GM18517 (cell line): ENCODE measurements around the gene STKLD1.
"Not testable (repeated sequence)": the region's sequence is repeated elsewhere in the genome, so short reads cannot be mapped to it uniquely, and the experiment has no call there.

Experiments
- ATAC-seq: cut with Tn5 transposase; IDR thresholded peaks from one replicate; pipeline ENCODE4 v1.9.1; 2021; ENCODE audit warnings: mild to moderate bottlenecking, moderate library complexity; ENCODE audit not compliant: unreplicated experiment

The STKLD1 gene

DNA sequence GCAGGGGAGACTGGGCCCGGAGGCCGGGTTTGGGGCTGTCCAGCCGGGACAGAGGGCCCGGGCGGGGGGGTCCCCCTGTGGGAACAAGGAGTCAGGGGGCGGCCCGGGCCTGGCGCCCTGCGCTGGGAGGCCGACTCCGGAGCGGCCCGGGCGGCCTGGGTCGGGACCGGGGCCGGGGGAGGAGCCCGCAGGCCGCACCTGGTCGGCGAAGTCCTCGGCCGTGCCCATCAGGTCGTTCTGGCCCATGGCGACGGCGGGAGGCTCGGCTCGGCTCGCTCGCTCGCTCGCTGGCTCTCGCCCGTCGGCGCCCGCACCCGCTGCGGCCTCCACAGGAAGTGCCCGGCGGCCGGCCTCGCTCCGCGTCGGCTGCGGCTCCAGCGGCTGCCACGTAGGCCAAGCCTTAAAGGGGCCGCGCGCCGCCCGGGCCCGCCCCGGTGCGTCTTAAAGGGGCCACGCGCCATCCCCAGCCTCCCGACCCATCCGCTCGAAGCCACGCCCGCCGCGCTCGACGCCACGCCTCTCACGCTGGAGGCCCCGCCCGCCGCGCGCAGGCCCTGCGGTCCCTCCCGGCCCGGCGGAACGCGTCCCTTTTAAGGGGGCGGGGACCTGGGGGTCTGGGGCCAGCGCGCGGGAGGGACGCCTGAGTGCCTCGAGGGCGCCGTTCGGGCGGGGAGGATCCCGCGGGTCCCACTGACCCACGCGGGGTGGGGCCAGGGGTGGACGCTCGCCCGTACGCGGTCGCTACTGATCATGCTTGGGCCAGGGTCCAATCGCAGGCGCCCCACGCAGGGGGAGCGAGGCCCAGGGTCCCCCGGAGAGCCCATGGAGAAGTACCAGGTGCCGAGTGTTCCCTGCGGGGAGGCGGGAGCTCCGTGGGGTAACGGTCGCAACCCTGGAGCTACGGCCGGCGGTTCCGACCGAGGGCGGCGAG lies at the start of gene STKLD1, which contains the start of gene SURF4:
Gene STKLD1 (plus strand): TSS at position 643 of the 931 bp plus-strand sequence. CDS start 108 bp downstream, at position 751.
Gene SURF4 (minus strand): TSS at position 337 of the 931 bp plus-strand sequence. CDS start 91 bp downstream, at position 246.
- peak; percentile 78 for ATAC-seq

DNA sequence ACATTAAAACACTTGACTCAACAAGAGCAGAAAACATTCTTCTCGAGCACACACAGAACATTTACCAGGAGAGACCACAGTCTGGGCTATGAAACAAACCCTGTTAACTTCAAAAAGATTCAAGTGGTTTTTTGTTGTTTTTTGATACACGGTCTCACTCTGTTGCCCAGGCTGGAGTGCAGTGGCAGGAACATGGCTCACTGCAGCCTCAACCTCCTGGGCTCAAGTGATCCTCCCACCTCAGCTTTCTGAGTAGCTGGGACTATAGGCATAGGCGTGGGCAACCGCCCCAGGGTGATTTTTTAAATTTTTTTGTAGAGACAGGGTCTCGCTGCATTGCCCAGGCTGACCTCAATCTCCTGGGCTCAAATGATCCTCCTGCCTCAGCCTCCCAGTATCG lies 49.1 kb upstream of the STKLD1 start:
- not testable (repeated sequence) for ATAC-seq

DNA sequence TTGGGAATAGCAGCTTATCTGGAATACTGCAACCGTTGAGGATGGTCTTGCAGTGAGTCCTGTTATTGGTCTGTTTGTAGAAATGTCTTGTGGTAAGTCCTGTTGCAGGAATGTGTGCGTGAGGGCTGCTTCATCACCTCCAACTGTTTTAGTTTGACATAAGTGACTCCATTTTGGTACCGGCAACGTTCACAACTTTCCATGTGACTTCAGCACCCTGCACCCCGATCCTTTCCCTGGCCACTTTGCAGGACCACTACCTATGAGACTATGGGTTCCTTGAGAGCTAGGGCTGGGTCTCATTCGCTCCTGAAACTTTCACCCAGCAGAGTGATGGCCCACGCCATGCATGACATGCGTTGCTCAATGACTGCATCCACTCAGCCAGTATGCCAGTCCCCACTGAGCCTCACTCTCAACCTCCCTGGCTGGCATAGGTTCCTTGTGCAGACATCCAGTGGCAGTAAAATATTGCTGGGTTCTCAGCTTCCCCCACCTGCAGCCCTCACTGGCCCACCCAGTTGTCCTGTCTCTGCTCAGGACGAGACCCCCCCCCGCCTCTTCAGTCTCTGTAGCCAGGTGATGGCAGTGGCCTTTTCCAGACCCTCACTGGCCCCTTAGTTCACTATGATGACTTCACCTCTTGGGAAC lies 48.2 kb upstream of the STKLD1 start:
- no peak for ATAC-seq

DNA sequence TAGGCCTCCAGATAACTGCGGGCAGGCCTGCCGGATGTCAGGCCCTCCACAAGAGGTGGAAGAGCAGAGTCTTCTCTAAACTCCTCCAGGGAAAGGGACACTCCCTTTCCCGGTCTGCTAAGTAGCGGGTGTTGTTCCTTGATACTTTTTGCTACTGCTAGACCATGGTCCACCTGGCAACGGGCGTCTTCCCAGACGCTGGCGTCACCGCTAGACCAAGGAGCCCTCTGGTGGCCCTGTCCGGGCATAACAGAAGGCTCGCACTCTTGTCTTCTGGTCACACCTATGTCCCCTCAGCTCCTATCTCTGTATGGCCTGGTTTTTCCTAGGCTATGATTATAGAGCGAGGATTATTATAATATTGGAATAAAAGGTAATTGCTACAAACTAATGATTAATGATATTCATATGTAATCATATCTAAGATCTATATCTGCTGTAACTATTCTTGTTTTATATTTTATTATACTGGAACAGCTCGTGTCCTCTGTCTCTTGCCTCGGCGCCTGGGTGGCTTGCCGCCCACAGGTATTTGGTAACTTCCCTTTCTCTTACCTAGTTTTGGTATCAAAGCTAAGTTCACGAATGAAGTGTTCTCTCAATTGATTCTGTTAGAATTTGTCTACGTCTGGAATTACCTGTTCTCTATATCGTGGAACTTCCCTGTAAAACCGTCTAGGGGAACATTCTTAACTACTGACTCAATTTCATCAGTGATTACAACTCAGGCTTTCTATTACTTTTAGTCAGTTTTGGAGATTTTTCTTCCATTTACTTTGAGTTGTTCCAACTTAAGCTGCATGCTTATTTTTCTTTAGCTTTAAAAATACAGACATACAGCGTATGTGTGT lies 46.6 kb upstream of the STKLD1 start:
- ATAC-seq = not testable (repeated sequence)

DNA sequence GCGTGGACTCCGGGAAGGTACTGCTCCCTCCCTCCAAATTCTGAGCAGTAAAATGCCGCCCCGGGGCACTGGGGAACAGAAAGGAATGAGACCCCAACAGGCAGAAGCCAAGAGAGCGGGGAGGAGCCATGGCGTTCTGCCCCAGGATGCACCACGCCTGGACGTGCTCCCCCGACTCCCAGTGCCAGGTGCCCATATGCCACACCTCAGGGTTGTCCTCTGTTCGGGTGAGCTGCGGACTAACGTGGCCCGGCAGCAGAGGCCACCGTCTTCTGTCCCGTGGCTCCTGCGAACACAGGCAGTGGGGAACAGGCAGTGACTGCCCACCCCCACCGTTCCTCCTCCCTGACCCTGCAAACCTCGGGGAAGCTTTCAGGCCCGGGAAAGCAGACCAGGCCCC lies 44.9 kb upstream of the STKLD1 start:
- ATAC-seq = no peak

DNA sequence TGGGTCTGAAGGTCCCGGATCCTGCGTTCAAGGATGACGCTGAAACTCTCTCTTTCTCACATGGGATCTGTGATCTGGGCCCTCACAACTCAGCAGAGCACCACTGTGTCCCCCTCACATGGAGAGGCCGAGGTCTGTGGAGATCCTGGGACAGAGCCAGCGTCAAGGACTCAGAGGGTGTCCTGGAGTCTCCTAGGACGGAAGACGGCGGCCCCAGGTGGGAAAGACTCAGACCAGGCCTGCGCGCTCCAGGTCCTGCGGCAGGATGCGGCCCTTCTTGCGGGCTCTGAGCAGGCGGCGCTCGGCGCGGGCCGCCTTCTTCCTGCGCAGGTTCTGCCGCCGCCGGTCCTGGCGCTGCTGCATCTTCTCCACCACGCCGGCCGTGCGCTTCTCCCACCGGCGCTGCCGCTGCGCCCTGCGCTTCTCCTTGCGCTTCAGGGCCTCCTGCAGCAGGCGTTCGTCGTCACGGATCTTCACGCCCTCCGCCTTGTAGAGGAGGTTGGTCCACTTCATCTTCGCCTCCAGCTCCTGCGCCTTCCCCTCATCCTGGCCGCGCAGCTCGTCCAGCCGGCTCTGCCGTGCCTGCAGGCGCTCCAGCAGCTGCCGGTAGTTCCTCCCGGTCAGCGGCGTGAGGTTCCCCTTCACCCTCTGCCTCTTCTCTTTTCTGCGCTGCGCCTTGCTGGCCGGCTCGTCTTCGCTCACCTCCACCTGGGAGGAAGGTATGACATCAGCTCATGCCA lies 44.4 kb upstream of the STKLD1 start:
- no peak for ATAC-seq

DNA sequence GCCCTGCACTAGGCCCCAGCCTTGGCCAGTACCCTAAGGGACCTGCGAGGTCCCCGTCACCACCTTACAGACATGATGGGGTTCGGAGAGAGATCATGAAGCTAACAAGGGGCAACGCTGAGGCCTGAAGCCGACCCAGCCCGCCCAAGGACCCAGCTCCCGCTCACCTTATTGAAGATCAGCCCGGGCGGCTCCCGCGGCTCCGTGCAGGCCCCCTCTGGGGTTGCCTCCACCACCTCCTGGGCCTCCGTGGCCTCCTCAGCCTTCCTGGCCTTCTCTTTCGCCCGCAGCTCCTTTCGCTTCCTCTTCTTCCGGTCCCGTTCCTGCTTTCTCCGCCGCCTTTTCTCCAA lies 43.8 kb upstream of the STKLD1 start:
- ATAC-seq = no peak

DNA sequence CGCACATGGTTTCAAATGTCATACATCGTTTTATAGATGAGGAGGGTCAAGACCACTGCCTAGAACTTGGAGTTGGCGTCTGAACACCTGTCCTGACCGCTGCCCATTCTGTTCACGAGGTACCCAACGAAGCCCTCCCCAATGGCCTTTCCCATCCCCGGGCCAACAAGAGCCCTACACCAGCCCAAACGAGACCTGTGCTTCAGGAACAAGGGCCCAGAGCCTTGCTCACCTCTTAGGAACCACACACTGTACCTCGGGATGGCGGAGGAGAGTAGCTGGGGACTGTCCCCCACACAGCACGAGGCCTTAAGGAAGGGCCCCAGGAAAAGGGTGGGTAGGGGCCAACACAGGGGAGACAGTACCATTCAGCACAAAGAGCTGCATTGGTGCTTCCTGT lies 43.2 kb upstream of the STKLD1 start:
- ATAC-seq = no peak

DNA sequence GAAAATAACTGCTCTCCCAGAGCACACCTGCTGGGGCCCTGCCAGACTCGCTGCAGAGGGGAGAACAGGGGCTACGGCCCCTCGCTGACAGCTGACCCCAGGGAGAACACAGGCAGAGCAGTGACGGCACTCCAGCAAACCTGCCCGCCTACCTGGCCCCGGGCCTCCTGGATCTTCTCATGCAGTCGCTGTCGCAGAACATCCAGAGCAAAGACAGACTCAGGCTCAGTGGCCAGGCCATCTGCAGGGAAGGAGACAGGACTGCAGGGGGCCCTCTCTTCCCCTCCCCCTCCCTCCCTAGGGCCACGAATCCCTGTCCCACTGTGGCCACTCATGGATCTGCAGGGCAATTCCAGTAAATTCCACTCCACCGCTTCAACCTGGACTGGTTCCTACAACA lies 42.6 kb upstream of the STKLD1 start:
- no peak for ATAC-seq

DNA sequence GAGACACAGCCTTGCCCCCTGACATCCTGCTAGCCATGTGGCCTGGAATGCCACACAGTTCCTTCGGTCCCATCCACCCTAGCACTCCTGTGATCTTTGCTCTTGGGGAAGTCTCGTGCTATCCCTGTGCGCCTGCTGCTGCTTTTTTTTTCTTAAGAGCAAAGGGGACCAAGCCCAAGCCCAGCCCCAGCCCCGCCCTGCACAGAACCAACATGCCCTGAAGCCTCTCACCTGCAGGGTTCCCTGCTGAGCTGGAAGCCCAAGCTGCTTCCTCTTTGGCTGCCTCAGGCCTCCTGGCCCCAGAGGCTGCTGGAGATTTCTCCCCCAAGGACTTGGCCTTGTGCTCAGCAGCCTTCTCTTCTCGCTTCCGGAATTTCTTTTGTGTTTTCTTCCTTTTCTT lies 42.0 kb upstream of the STKLD1 start:
- no peak for ATAC-seq

DNA sequence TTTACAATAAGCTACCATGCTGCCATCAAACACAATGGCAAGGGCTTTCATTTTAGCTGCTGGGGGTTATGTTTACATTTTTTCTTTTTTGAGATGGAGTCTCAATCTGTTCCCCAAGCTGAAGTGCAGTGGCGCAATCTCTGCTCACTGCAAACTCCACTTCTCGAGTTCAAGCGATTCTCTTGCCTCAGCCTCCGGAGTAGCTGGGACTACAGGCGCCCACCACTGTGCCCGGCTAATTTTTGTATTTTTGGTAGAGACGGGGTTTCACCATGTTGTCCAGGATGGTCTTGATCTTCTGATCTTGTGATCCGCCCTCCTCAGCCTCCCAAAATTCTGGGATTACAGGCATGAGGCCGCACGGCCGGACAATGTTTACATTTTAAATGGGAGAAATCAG lies 41.3 kb upstream of the STKLD1 start:
- ATAC-seq = not testable (repeated sequence)

DNA sequence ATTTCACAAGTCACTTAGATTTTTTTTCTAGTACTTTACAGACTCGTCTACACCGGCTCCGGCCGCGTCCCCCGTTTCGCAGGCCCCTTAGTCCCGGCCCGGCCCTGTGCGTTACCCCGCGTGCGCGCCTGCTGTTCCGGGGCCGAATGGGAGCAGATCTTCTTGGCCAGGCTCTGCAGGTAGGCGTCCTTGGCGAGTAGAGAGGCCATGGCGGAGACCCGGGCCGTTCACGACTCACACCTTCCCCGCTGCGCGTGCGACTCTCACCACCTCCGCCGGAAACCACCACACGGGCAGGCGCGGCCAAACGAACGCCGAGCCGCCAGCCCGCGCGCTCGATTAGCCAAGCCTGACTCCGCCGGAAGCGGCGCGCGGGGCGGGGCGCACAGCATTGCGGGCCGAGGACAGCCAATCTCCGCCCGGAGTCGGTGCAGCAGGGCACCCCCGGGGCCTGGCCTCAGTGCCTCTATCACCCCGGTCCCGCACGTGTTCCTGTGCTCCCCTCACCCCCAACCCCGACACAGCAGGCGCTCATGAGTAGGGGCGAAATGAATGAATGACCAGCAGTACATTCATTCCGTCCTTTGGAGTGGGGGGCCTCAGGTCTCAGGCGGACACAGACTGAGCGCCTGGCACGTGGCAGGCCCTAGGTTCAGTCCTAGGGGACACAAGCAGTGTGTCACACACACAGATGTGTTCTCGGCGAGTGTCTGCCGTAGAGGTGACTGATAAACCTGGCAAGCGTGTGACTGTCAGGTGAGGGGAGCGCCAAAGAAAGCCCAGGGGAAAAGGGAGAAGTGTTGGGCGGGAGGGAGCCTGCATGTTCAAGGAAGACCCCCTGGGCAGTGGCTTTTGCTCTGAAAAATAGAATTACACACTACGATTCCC lies 40.0 kb upstream of the STKLD1 start, which contains the start of gene SURF6:
Gene SURF6 (minus strand): TSS at position 265 of the 888 bp plus-strand sequence. CDS start 56 bp downstream, at position 209.
- ATAC-seq = peak; percentile 76

DNA sequence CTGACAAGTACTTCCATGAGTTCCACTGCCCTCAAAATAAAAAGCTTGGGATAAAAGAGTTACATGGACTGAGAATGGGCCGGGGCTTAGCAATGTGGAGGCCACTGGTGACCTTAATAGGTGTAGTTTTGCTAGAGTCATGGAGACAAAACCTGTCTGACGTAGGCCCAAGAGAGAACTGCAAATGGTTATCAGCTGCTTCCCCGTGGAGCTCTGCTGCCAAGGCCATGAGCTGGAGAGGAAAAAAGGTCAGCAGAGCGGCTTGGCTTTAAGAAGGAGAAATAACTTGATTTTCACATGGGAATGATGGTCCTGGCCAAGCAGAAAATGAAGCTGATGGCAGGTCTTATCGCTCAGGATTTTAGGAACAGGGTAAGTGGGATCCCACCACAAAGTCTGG lies 36.5 kb upstream of the STKLD1 start:
- no peak for ATAC-seq

DNA sequence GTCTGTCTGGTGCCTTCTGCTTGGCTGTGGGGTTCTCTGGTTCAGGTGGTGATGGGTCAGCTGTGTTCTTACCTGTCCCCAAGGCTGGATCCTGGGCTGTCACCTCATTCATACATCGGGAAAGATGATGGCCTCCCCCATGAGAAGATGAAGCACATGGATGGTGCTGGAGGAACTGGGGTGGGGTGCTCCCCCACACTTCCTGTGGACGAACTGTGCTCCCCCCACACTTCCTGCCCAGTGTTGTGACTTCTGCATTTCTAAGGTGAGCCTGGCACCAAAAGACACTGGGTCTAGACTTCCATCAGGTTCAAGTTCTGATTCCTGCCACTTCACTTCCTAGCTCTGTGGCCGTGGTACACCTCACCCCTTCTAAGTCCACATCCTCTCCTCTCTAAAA lies 35.9 kb upstream of the STKLD1 start:
- no peak for ATAC-seq

DNA sequence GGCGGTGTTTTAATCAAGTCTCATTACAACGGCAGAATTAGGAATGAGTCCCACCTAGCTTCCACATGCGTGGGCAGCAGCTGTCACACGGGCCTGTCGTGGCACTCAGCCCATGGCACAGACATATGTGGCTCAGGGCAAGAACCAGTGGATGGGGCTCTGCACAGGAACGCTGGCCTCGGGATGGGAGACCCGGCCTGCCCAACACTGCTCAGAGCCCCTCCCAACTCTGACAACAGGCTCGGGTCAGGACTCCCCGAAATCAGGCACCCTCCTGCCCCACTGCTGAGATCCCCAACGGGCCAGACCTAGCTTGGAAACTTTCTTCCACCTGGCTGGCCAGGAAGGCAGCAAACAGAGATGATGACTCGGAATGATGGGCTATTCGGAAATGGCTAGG lies 35.2 kb upstream of the STKLD1 start:
- ATAC-seq = no peak

DNA sequence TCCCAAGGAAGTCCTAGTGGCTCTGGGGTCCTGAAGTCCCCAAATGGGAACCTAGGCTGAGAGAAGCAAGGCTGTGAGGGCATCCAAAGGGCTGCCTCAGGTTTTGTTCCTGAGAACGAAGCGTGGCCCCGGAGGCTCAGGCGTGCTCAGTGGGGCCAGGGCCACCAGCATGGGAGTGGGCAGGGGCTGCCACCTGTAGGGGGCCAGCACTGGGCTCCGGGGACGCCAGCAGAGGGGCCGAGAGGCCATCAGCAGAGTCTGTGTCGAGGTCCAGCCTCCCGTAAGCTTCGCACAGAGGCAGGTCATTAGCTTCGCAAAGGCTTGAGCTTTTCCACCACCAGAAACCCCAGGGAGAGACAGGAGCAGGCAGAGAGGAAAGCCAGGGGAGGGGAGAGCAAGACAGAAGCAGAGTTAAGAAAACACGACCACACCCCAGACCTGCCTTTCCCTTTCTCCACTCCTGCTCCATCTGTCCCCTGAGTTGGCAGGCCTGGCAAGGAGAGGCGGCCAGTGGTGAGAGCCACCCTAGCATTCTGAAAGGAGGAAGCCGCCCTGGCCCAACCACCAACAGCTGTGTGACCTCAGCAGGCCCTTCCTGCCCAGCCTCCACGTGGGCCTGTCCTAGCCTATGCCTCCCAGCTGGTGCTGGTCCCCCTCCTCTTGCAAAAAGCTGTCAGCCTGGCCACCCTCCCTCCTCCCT lies 34.6 kb upstream of the STKLD1 start:
- no peak for ATAC-seq

DNA sequence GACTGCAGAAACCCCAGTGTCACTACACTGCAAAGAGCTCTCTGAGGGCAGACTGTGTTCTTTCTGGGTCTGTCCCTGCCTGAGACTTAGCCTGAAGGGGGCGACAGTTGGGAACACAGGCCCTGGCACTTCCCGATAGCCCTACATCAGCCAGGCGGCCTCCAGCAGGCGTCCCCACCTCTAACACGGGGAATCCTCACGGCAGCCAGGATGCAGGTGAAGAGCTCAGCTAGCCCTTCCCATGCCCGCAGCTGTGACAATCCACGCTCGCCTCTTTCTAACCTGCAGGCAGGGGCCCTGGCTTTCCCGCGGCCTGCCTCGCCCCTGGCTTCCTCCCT lies 34.1 kb upstream of the STKLD1 start:
- ATAC-seq = no peak

DNA sequence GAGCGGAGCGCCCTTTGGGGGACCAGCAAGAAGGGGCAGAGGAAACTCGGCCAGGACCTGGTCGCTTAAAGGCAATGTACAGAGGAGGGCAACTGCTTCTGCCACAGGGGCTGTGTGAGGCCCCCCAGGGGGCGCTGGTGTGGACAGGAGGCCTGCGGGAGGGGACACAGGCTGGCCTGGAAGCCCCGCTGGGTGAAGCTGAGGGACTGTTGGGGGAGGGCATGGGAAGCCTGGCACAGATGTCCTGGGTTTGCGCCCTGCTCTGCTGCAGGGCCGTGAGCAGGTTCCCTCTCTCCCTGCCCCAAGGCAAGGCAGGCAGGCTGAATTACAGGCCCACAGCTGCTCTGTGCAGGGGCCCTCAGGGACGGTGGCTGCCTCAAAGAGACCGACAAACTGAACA lies 33.6 kb upstream of the STKLD1 start:
- ATAC-seq = no peak

DNA sequence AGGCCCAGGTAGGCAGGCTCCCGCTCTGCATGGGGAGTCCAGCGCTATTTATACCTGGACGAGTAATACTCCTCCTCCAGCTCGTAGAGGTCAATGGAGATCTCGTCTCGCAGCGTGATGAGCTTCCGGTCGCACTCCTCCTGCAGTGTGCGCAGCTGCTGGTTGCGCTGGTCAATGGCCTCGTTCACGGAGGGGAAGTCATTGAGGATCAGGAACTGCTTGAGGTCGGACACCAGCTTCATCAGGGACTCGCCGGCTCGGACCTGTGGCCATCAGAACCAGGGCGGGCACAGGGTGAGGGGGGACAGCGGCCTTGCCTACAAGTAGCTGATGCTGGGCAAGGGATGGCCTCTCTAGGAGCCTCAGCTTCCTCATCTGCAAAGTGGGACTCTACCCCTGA lies 32.1 kb upstream of the STKLD1 start:
- ATAC-seq = no peak
